ENCODE results near the gene NRIP2. TPM values are rescaled to one million over a fixed set of nuclear protein-coding genes. Genes with fewer than 3 reads are reported as not detected.

NRIP2 gene
- total RNA-seq, 2 experiments from 2014 or later = not detected

DNA sequence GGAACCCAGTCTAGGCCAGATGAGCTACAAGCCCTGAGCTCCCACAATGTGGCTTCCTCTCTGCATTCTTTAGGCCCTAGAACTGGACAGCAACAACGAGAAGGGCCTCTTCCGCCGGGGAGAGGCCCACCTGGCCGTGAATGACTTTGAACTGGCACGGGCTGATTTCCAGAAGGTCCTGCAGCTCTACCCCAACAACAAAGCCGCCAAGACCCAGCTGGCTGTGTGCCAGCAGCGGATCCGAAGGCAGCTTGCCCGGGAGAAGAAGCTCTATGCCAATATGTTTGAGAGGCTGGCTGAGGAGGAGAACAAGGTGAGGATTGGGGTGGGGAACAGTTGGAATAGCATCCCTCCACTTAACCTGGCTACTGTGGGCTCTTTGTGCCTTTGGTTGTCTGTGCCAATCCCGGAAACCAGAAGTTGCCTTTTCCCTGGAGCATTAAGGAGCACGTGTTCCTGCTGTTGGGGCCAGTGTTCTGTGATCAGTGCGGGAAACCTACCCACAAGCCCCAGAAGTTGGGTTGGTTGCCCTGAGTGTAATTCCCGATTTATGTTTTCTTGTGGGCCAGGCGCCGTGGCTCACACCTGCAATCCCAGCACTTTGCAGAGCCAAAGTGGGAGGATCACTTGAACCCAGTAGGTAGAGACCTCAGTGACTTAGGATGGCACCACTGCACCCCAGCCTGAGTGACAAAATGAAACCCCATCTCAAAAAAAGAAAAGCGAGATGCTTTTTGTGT is 33.6 kb downstream of the NRIP2 start:
- Mint-ChIP-seq H3K27ac (no peak overlapping the region), H3K9me3 (no peaks in the 10 kb centered on the region), H3K27me3 (no peaks in the 10 kb centered on the region), H3K36me3 (peaks cover 69% of the 10 kb centered on the region), H3K4me3 (no peak overlapping the region), H3K4me1 (ENCODE audit: low read depth) (peaks cover 20% of the 10 kb centered on the region)
- ChIA-PET POLR2A (no interaction called here), CTCF (interaction anchor here (1.2 kb wide), 1 partner anchor 17 kb away, joined by 3 read pairs; no protein-coding TSS in a partner anchor)
- intact Hi-C loops (cut with micrococcal nuclease) = no loop called here
- DNase-seq = no peak

DNA sequence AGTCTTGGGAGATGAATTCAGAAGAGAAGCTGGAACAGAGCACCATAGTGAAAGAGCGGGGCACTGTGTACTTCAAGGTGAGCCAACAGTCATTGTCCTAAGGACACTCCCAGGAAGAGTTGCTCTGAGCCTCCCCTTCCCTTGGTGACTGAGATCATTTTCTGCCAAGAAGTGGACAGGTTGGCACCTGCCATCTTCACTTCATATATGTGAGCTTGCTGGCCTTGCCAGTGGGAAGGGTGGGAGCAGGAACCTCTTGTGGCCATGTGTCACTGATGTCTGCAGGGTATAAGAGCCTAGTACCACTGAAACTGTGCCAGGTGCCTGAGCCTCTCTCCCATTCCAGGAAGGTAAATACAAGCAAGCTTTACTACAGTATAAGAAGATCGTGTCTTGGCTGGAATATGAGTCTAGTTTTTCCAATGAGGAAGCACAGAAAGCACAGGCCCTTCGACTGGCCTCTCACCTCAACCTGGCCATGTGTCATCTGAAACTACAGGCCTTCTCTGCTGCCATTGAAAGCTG is 34.7 kb downstream of the NRIP2 start:
- Mint-ChIP-seq H3K4me1 (ENCODE audit: low read depth) (peaks cover 18% of the 10 kb centered on the region), H3K27me3 (no peaks in the 10 kb centered on the region), H3K4me3 (no peak overlapping the region), H3K36me3 (peaks cover 71% of the 10 kb centered on the region), H3K9me3 (no peaks in the 10 kb centered on the region), H3K27ac (no peak overlapping the region)
- POLR2A ChIA-PET = no interaction called here
- no peak for DNase-seq
- CTCF ChIA-PET = interaction anchor here (0.6 to 1.0 kb wide), 2 partner anchors 16 to 128 kb away, joined by 3 read pairs; no protein-coding TSS in a partner anchor
- intact Hi-C loops (cut with micrococcal nuclease) = no loop called here

DNA sequence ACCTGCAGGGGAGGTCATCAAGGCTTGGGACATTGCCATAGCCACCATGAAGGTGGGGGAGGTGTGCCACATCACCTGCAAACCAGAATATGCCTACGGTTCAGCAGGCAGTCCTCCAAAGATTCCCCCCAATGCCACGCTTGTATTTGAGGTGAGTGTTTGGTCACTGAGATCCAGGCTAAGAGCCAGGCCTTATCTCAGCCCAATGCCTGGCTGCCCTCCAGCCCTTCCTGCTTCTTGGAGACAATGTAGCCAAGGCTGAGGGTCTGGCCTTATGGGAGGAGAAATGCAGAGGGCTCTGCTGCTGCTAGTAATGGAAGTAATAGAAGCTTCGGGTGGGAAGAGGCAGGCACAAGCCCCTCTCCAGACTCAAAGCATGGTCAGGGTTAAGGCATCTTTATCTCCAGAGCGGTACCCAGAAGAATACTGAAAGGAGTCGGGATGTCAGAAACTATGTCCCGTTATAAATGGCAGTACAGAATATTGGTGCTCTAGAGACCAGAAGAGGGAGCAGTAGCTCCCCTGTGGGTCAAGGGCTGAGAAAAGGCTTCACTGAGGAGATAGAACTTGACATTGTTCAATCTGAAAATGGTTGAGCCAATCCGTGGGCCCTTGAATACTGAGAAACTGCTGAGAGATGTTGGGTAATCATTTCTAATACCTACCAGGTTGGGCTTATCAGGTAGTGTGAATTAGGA is 37.0 kb downstream of the NRIP2 start:
- Mint-ChIP-seq H3K27ac (no peak overlapping the region), H3K4me3 (peak overlapping the region; percentile 91), H3K27me3 (no peaks in the 10 kb centered on the region), H3K9me3 (no peaks in the 10 kb centered on the region), H3K4me1 (ENCODE audit: low read depth) (peaks cover 22% of the 10 kb centered on the region), H3K36me3 (peaks cover 58% of the 10 kb centered on the region)
- ChIA-PET POLR2A (no interaction called here), CTCF (no interaction called here)
- no peak for DNase-seq
- intact Hi-C loops (cut with micrococcal nuclease) = no loop called here

DNA sequence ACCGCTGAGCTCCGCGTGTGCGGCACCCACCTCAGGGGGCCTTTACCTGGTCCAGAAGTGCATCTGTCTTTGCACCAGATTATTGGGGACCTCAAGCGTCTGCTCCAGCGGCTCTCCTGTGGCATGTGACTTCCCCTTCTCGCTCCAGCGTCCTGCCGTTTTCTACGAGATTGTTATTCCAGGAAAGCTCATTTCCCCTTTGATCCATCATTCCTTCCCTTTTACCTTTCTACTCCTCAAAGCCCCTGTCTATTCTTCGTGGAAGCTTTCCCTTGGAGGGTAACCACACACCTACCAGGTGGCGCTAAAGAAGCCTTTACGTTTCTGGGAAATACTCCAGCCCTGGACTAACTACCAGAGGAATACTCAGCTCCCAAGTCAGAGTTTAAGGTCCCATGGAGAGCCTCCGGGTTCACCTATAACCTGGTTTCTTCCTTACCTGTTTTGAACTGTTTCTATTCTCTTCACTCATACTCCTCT is 38.6 kb downstream of the NRIP2 start:
- no peaks in the 10 kb centered on the region for H3K9me3 Mint-ChIP-seq
- peaks cover 46% of the 10 kb centered on the region for H3K36me3 Mint-ChIP-seq
- peaks cover 22% of the 10 kb centered on the region for H3K4me1 Mint-ChIP-seq (ENCODE audit: low read depth)
- CTCF ChIA-PET = interaction anchor here (0.6 to 2.5 kb wide), 6 partner anchors 13 to 117 kb away, joined by 3 to 20 read pairs (median 5); partner anchors contain the start of gene ITFG2
- H3K27ac Mint-ChIP-seq = peak overlapping the region; percentile 71
- DNase-seq = no peak
- no peaks in the 10 kb centered on the region for H3K27me3 Mint-ChIP-seq
- H3K4me3 Mint-ChIP-seq = peak overlapping the region; percentile 91
- POLR2A ChIA-PET = interaction anchor here (1.3 to 1.5 kb wide), 2 partner anchors 8 to 61 kb away, joined by 4 read pairs; partner anchors contain the start of gene TEX52
- intact Hi-C loops (cut with micrococcal nuclease) = no loop called here

DNA sequence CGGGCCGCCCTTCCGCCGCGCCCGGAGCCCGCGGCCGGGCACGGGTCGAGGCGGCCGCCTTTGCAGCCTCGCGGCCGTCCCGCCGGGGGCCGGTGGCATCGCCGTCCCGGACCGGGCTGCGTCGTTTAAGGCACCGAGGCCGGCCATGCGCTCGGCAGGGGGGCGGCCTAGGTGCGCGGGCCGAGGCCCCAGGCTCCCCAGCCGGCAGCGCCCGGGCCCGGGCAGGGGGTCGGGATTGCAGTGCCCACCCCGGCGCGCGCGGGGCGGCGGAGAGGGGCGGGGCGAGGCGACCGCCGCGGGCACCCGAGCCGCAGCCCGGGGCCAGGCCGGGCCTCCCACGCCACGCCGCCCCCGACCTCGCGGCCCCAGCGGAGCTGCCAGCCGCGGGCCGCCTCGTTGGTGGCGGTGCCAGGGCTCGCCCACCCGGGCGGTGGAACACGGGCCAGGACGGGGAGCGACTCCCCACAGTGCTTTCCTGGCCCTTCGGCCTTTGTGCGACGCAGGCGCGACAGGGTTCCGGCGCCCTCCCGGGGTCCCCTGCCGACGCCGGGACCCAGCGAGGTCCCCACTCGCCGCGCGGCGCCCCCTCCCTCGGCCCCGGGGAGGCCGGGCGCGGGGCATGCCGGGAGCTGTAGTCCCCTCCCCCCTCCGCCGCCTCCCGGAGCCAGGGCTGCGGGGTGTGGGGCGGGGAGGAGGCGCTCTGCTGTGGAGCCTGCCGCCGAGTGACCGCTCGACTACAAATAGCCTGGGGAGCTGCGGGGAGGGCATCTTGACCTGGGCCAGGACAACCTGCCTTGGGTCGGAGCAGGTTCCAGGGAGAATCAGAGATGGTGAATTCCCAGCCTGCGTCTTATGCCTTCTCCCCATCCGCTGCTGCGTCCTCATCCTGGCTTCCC is 39.3 kb downstream of the NRIP2 start:
- Mint-ChIP-seq H3K9me3 (no peaks in the 10 kb centered on the region), H3K4me1 (ENCODE audit: low read depth) (peaks cover 22% of the 10 kb centered on the region), H3K27me3 (no peaks in the 10 kb centered on the region), H3K27ac (peak overlapping the region; percentile 71), H3K36me3 (peaks cover 41% of the 10 kb centered on the region), H3K4me3 (peak overlapping the region; percentile 91)
- intact Hi-C loops (cut with micrococcal nuclease) = loop anchor here (2.0 kb wide), 1 partner anchor 81 kb away; the partner anchor contains the start of genes FOXM1 and RHNO1
- CTCF ChIA-PET = interaction anchor here (0.6 to 2.5 kb wide), 6 partner anchors 12 to 117 kb away, joined by 3 to 20 read pairs (median 5); partner anchors contain the start of gene ITFG2
- POLR2A ChIA-PET = interaction anchor here (1.3 to 1.7 kb wide), 3 partner anchors 9 to 104 kb away, joined by 4 to 13 read pairs (median 4); partner anchors contain the start of gene TEX52
- DNase-seq = peak; percentile 79

DNA sequence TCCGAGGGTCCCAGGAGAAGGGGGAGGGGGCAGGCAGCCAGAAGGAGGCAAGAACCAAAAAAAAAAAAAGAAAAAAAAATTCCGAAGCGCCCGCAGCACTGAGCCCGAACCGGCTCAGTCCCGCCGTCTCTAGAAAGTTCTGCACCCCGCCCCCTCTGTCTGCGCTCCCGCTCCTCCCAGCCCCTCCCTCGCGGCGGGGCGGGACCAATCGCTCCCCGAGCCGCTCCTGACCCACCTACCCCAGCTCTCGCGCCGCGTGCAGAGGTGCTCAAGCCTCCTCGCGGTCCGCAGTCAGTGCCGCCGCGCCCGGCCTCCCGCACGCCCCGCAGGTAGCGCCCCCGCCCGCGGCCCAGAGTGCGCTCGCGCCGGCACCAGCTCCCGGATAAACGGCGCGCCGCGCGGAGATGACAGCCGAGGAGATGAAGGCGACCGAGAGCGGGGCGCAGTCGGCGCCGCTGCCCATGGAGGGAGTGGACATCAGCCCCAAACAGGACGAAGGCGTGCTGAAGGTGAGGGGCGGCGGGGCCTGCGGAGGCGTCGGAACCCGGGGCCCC is 40.0 kb downstream of the NRIP2 start, which contains the start of gene FKBP4:
Gene FKBP4, plus strand, starts transcription at position 235 of the 554 bp plus-strand sequence. Its CDS starts 170 bp downstream, at position 405.
- Mint-ChIP-seq H3K27me3 (no peaks in the 10 kb centered on the region), H3K36me3 (peaks cover 33% of the 10 kb centered on the region), H3K27ac (peak within 1 kb of the TSS; percentile 23), H3K9me3 (no peaks in the 10 kb centered on the region), H3K4me1 (ENCODE audit: low read depth) (peaks cover 22% of the 10 kb centered on the region), H3K4me3 (peak within 1 kb of the TSS; percentile 91)
- POLR2A ChIA-PET = interaction anchor here (1.5 to 1.7 kb wide), 2 partner anchors 10 to 104 kb away, joined by 4 to 13 read pairs; no protein-coding TSS in a partner anchor
- peak; percentile 93 for DNase-seq
- intact Hi-C loops (cut with micrococcal nuclease) = loop anchor here (1.0 to 2.0 kb wide), 3 partner anchors 17 to 103 kb away; partner anchors contain the start of genes FOXM1, ITFG2 and RHNO1
- CTCF ChIA-PET = interaction anchor here (2.0 to 2.5 kb wide), 2 partner anchors 11 to 18 kb away, joined by 12 to 20 read pairs; partner anchors contain the start of gene ITFG2

DNA sequence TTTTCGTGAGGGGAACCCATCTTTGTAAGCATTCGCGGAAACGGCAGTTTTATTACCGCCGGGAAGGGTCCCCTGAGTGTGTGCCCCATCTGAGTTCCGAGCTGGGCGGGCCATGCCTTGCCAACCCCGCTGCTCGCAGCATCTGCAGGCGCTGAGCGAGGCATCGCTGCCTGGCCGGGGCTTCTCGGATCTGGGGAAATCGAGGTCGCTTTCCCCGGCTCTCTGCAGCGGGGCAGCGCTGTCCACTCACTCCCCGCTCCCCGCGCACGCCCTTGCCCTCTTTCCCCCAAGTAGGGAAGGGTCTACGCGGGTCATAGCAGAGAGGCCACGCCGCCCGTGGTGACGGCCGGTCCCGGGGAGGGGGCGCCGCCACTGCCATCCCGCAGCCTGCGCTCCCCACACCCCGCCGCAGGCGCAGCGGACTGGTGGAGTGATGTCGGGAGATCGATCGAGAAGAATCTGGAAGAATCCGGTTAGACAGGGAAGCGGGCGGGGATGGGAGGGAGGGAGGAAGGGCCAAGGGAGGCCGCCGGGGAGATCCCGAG is 40.6 kb downstream of the NRIP2 start:
- ChIA-PET CTCF (interaction anchor here (2.0 to 2.5 kb wide), 2 partner anchors 11 to 19 kb away, joined by 12 to 20 read pairs; partner anchors contain the start of gene ITFG2), POLR2A (interaction anchor here (1.7 kb wide), 1 partner anchor 103 kb away, joined by 13 read pairs; no protein-coding TSS in a partner anchor)
- peak overlapping the region; percentile 73 for H3K4me3 Mint-ChIP-seq
- H3K27ac Mint-ChIP-seq = no peak overlapping the region
- DNase-seq = no peak
- peaks cover 22% of the 10 kb centered on the region for H3K4me1 Mint-ChIP-seq (ENCODE audit: low read depth)
- intact Hi-C loops (cut with micrococcal nuclease) = loop anchor here (1.0 to 2.0 kb wide), 3 partner anchors 18 to 102 kb away; partner anchors contain the start of genes FOXM1, ITFG2 and RHNO1
- peaks cover 28% of the 10 kb centered on the region for H3K36me3 Mint-ChIP-seq
- no peaks in the 10 kb centered on the region for H3K9me3 Mint-ChIP-seq
- H3K27me3 Mint-ChIP-seq = no peaks in the 10 kb centered on the region

DNA sequence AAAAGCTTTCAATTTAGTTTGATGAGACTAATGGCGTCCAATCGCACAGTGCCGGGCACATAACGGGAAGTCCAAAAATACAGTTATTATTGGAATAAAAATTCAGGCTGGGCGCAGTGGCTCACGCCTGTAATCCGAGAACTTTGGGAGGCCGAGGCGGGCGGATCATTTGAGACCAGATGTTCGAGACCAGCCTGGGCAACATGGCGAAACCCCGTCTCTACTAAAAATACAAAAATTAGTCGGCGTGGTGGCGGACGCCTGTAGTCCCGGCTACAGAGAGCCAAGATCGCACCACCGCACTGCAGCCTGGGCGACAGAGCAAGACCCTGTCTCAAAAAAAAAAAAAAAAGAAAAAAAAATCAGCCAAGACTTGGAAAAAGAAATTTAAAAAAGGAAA is 41.3 kb downstream of the NRIP2 start:
- H3K4me3 Mint-ChIP-seq = peak overlapping the region; percentile 42
- H3K27ac Mint-ChIP-seq = no peak overlapping the region
- POLR2A ChIA-PET = no interaction called here
- intact Hi-C loops (cut with micrococcal nuclease) = no loop called here
- no peaks in the 10 kb centered on the region for H3K27me3 Mint-ChIP-seq
- peaks cover 22% of the 10 kb centered on the region for H3K4me1 Mint-ChIP-seq (ENCODE audit: low read depth)
- H3K36me3 Mint-ChIP-seq = peaks cover 22% of the 10 kb centered on the region
- CTCF ChIA-PET = interaction anchor here (1.1 kb wide), 2 partner anchors 9 to 10 kb away, joined by 3 to 5 read pairs; no protein-coding TSS in a partner anchor
- DNase-seq = no peak
- H3K9me3 Mint-ChIP-seq = no peaks in the 10 kb centered on the region

DNA sequence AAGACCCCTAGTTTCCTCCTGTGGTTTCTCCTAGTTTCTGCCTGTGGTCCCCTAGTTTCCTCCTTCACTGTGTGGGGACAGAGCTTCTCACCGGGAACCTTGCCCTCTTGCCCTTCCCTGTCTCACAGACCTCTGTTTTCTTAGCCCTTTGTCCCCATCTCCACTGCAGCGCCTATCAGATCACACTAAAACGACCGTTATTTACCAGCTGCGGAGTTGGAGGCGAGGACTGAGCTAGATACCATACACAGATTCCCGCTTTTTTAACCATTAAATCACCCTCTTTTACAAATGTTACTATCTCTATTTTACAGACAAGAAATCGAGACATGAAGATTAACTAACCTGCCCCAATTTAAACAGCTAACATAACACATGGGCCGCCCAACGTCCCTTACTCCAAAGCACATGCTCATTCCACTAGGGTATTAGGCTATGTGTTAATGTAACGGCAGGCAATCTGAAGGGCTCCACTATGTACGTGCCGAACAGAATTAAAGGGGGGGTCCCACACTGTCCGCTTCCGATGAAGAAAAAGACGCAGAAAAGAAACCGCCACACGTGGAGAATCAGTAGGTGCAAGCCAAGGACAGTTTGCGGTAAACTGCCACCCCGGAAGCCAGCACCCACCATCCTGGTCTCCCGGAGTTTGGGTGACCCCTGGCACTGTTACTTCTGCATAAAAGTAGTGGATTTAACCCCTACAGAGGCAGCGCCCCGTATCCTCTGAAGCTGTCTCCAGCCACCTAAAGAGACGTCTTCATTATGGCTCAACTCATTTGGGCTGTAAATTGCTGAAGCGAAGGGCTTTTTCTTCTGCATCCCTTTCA is 41.9 kb downstream of the NRIP2 start:
- ChIA-PET CTCF (interaction anchor here (1.1 kb wide), 2 partner anchors 8 to 9 kb away, joined by 3 to 5 read pairs; no protein-coding TSS in a partner anchor), POLR2A (no interaction called here)
- H3K27ac Mint-ChIP-seq = no peak overlapping the region
- intact Hi-C loops (cut with micrococcal nuclease) = no loop called here
- no peak for DNase-seq
- H3K4me3 Mint-ChIP-seq = no peak overlapping the region
- H3K9me3 Mint-ChIP-seq = no peaks in the 10 kb centered on the region
- H3K4me1 Mint-ChIP-seq (ENCODE audit: low read depth) = peaks cover 21% of the 10 kb centered on the region
- H3K27me3 Mint-ChIP-seq = no peaks in the 10 kb centered on the region
- peaks cover 16% of the 10 kb centered on the region for H3K36me3 Mint-ChIP-seq

DNA sequence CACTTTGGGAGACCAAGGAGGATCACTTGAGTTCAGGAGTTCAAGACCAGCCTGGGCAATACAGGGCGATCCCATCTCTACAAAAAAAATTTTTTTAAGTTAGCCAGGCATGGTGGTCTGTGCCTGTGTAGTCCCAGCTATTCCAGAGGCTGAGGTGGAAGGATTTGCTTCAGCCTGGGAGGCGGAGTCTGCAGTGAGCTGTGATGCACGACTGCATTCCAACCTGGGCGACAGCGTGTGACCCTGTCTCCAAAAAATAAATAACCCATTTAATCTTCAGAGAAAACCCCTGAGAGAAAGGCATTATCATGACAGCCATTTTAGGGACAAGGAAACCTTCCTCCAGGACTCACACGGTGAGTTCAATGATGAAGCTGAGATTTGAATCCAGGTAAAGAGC is 43.7 kb downstream of the NRIP2 start:
- DNase-seq = no peak
- intact Hi-C loops (cut with micrococcal nuclease) = no loop called here
- Mint-ChIP-seq H3K27me3 (no peaks in the 10 kb centered on the region), H3K27ac (no peak overlapping the region), H3K4me1 (ENCODE audit: low read depth) (peaks cover 3% of the 10 kb centered on the region), H3K36me3 (peaks cover 1% of the 10 kb centered on the region), H3K9me3 (no peaks in the 10 kb centered on the region), H3K4me3 (no peak overlapping the region)
- ChIA-PET CTCF (no interaction called here), POLR2A (no interaction called here)

Measured in activated CD4-positive, alpha-beta memory T cell treated with anti-CD3 and anti-CD28 coated beads for 36 hours (primary cell).